HG02623 (cell line): ENCODE results near the gene PSMF1.

Source experiments
- ATAC-seq: cut with Tn5 transposase; IDR thresholded peaks from one replicate; pipeline ENCODE4 v1.9.1; 2021; ENCODE audit warnings: moderate library complexity; ENCODE audit not compliant: unreplicated experiment

The PSMF1 gene

GRCh38 chr20:1187605-1188171 is 69.3 kb downstream of the PSMF1 start:
- no peak for ATAC-seq

DNA sequence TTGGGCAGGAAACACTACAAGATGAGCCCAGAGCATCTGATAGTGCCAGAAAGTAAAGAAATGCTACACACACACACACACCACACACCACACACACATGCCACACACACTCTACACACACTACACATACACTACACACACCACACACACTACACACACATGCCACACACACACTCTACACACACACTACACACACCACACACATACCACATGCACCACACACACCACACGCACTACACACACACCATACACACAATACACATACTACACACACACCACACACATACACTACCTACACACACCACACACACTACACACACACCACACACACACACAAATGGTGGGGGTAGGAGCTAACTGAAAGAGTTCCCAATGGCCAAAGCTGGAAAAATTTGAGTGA is 69.9 kb downstream of the PSMF1 start:
- ATAC-seq, result no peak

- ATAC-seq, result no peak
Measured at GRCh38 chr20:1189827-1190226, 71.4 kb downstream of the PSMF1 start.

GRCh38 chr20:1190847-1191246 is 72.4 kb downstream of the PSMF1 start:
- ATAC-seq, result no peak

DNA sequence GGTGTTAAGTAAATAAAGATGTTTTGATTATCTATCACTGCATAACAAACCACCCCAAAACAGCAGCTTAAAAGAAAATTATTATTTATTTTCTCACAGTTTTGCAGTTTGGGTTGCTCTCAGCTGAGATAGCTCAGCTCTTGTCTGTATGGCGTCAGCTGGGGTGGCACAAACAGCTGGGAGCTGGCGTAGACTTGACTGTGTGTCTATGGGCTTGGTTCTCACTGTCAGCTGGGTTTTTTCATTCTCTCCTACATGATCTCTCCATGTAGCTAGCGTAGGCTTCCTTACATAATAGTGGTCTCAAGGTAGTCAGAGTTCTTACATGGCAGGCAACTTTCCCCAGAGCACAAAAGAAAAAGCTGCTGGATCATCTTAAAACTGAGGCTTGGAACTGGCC is 72.9 kb downstream of the PSMF1 start:
- ATAC-seq, result no peak

- no peak for ATAC-seq
Measured at GRCh38 chr20:1195226-1195625, 76.8 kb downstream of the PSMF1 start.

DNA sequence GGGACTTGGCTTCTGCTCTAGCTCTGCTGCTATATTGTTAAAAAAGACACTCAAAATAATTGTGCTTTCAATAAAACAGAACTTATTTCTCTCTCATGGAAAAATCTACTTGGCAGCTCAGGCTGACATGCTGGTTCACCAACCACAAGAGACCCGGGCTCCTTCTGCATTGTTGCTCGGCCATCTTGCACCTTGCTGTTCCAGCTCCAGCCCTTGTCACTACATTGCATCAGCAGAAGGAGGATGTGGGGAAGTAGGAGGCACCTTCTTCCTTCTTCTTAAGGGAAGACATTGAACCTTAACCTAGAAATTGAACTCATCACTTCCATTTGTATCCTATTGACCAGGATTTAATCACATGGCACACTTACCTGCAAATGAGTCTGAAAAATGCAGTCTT is 78.2 kb downstream of the PSMF1 start:
- ATAC-seq, result no peak

GRCh38 chr20:1197801-1198200 is 79.4 kb downstream of the PSMF1 start:
- ATAC-seq, result no peak

DNA sequence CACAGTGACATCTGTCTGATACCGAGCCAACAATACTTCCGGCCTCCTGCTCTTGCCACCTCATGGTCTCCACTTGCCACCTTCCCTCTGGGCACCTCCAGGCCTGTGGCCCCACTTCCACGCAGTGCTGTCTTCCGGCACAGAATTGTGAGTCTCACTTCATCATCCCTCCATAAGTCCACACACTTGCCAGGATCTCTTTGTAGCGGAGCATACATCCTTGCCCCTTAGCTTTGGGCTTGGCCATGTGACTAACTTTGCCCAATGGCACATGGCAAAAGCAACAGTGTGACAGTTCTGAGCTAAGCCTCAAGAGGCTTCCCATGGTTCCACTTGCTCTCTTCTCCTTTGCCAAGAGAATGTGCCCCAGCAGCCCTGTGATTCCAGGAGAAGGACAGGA is 80.3 kb downstream of the PSMF1 start:
- ATAC-seq, result no peak

GRCh38 chr20:1199212-1199873 is 80.9 kb downstream of the PSMF1 start:
- ATAC-seq, result no peak

DNA sequence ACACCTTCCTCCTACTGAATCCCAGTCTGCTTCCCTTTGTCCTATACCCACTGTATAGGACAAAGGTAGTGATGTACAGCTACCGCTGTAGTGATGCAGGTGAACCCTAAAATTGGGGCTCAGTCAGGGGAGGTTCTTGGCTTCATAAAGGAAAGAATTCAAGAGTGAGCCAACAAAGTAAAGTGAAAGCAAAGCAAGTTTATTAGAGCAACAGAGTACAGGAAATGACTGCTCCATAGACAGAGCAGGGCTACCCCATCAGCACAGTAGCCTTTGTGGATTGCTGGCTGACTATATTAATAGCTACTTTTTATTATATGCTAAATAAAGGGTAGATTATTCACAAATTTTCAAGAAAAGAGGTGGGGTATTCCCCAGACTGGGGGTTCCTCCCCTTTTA is 81.6 kb downstream of the PSMF1 start:
- no peak for ATAC-seq

- ATAC-seq, result no peak
Measured at GRCh38 chr20:1202762-1203504, 84.5 kb downstream of the PSMF1 start, which contains the start of gene C20orf202. C20orf202 (plus strand) TSS chr20:1203454; CDS start chr20:1203586, 132 bp downstream.

GRCh38 chr20:1203630-1204029 is 85.2 kb downstream of the PSMF1 start:
- ATAC-seq, result no peak

- ATAC-seq, result no peak
Measured at GRCh38 chr20:1204113-1204512, 85.7 kb downstream of the PSMF1 start.

DNA sequence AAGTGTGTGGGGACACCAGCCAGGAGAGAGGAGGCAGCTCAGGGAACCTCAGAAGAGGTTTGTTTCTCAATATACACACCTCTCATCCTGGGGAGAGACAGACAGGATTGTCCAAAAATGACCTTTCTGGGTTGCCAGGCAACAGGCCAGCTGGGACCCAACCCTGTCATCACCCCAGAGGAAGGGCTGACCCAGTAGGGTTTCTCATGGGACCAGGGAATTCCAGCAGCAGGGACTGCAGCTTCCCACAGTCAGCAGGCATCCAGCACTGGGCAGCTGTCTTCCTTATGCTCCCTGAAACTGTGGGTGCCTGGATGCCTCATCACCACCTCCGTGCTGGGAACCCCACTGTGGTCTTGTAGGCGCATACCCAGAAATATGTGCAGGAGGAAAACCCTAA is 86.2 kb downstream of the PSMF1 start:
- no peak for ATAC-seq

DNA sequence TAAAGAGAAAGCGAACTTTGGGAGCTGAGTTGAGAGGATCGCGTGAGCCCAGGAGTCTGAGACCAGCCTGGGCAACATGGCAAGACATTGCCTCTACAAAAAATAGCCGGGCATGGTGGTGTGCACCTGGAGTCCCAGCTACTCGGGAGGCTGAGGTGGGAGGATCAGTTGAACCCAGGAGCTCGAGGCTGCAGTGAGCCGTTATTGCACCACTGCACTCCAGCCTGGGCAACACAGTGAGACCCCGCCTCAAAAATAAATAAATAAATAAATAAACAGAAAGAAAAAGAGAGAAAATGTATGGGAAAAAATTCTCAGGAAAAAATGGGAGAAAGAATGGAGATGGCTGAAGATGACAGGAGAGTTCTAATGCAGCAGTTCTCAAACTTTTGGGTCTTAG is 87.4 kb downstream of the PSMF1 start:
- no peak for ATAC-seq

DNA sequence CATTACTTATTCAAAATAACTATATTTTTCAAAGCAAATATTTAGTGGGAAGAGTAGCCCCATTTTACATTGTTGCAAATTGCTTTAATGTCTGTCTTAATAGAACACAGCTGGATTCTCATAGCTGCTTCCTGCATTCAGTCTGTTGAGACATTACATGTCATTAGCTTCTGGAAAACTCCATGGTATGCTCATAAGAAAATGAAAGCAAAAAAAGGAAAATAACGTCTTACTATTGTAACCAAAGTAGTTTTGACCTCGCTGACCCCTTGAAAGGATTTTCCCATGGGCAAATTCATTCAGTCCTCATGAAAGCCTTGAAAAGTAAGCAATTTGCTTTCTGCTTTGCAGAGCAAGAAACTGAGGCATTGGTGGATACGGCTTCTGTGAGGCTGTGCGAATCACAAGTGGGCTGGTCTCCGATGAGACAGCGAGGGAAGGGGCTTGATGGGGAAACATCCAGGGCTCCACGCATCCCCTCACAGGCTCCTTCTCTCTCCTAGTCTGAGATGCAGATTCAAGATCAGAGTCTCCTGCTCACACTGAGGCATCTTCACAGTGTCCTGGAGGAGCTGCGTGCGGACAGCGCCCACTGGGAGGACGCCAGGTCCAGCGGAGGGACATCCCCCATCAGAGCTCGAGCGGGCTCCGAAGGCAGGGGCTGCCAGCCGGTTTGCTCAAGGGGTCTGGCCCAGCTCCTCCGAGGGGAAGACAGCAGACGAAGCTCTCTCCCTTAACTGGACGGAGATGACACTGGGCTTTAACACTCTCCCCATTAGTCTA is 88.2 kb downstream of the PSMF1 start:
- no peak for ATAC-seq

DNA sequence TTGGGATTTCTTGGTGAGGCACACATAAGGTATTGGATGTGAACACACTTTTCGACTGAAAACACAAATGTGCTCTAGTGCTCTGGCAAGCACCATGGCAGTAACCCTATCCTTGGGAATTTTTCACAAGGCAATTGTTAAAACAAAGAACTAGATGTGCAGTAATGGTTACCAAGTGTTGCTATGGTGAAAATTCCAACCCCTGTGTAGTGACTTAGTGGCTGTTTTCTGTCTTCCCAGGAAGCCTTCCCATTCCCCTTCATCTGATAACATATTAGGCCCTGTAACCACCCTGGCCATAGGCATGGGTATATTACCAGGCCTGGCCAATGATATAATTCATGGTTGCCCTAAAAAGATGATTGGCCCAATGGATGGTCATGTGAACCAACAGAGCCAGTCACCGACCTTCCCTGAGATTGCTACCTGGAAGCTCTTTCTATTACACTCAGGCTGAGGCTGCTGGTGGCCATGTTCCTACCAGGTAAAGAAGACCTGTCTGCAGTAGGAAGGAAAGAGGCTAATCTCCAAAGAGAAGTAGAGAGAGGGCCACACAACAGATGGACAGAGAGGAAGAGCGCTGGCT is 89.0 kb downstream of the PSMF1 start:
- ATAC-seq, result no peak

GRCh38 chr20:1209447-1210387 is 91.3 kb downstream of the PSMF1 start:
- ATAC-seq, result no peak

DNA sequence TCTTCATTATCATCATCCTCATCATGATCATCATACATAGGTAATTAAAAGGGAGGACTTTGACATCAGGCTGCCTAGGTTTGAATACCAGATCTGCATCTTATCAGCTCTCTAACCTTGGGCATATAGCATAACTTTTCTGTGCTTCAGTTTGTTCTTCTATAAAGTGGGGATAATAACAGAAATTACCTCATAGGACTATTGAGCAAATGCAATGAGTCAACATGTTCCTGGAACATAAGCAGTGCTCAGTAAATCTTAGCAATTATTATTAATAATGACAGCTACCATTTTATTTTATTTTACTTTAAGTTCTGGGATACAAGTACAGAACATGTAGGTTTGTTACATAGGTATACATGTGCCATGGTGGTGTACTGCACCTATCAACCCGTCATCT is 92.1 kb downstream of the PSMF1 start:
- ATAC-seq, result no peak
